Stimulated activated CD8-positive, alpha-beta memory T cell treated with anti-CD3 and anti-CD28 coated beads, Interleukin-4, amount 100 ng/mL, for 1 hour (primary cell): ENCODE measurements around the gene LRRC1.
"Not testable (repeated sequence)": the region's sequence is repeated elsewhere in the genome, so short reads cannot be mapped to it uniquely, and the experiment has no call there.

Source experiments
- DNase-seq, 2 donors: peaks; one replicate each; pipeline ENCODE4 v3.0.0-alpha.2; 2020; ENCODE audit warnings: low read depth in 2 of 2, low spot score in 1 of 2

Gene LRRC1

GRCh38 chr6:53794720-53795339 is at the start of gene LRRC1:
TSS of gene LRRC1 (plus strand) at chr6:53795005. CDS start at chr6:53795257, 252 bp downstream.
- DNase-seq, result peak; percentile 51 to 75

GRCh38 chr6:53746442-53747103 is 48.2 kb upstream of the LRRC1 start:
- DNase-seq, result no peak

- no peak for DNase-seq
These were observed 44.7 kb upstream of the LRRC1 start for GRCh38 chr6:53750052-53750650.

- DNase-seq, result no peak
These were observed 43.4 kb upstream of the LRRC1 start for GRCh38 chr6:53751417-53751816.

GRCh38 chr6:53752440-53752839 is 42.4 kb upstream of the LRRC1 start:
- no peak for DNase-seq

GRCh38 chr6:53752856-53753255 is 41.9 kb upstream of the LRRC1 start:
- no peak for DNase-seq

GRCh38 chr6:53754330-53754729 is 40.5 kb upstream of the LRRC1 start:
- no peak for DNase-seq

- no peak for DNase-seq
These were observed 38.4 kb upstream of the LRRC1 start for GRCh38 chr6:53756396-53756795.

- DNase-seq, result no peak
These were observed 36.3 kb upstream of the LRRC1 start for GRCh38 chr6:53758496-53758895.

- DNase-seq, result no peak
These were observed 33.8 kb upstream of the LRRC1 start for GRCh38 chr6:53761036-53761435.

- no peak for DNase-seq
These were observed 29.5 kb upstream of the LRRC1 start for GRCh38 chr6:53765270-53765669.

GRCh38 chr6:53766930-53767329 is 27.9 kb upstream of the LRRC1 start:
- DNase-seq, result no peak

GRCh38 chr6:53767941-53768340 is 26.9 kb upstream of the LRRC1 start:
- DNase-seq, result no peak

GRCh38 chr6:53768636-53769035 is 26.2 kb upstream of the LRRC1 start:
- DNase-seq, result no peak

GRCh38 chr6:53770780-53771249 is 24.0 kb upstream of the LRRC1 start:
- DNase-seq, result no peak

GRCh38 chr6:53771785-53772624 is 22.8 kb upstream of the LRRC1 start:
- DNase-seq, result no peak

- no peak for DNase-seq
These were observed 21.6 kb upstream of the LRRC1 start for GRCh38 chr6:53773044-53773696.

GRCh38 chr6:53776152-53776551 is 18.7 kb upstream of the LRRC1 start:
- DNase-seq, result not testable (repeated sequence)

GRCh38 chr6:53784991-53785390 is 9.8 kb upstream of the LRRC1 start:
- DNase-seq, result not testable (repeated sequence)

- DNase-seq, result no peak
These were observed 8.0 kb upstream of the LRRC1 start for GRCh38 chr6:53786832-53787231.

GRCh38 chr6:53790886-53791285 is 3.9 kb upstream of the LRRC1 start:
- no peak for DNase-seq
